DND-41 (cell line): ENCODE data around the gene FBRSL1.

Source experiments
- CTCF ChIP-seq: IDR thresholded peaks from 2 replicates; pipeline ENCODE4 v1.5.1; 2012; ENCODE audit warnings: borderline replicate concordance, low read length, moderate library complexity, mild to moderate bottlenecking; ENCODE audit not compliant: poor library complexity, severe bottlenecking; ENCODE audit errors: extremely low read depth
- EZH2 ChIP-seq: IDR thresholded peaks from 3 replicates; pipeline ENCODE4 v1.6.1; 2012; ENCODE audit warnings: borderline replicate concordance, low read depth, mild to moderate bottlenecking, moderate library complexity, low read length, inconsistent platforms; ENCODE audit not compliant: severe bottlenecking

GRCh38 chr12:132495165-132495544 is 5.2 kb downstream of the FBRSL1 start:
- TF ChIP-seq CTCF (no peak), EZH2 (no peak)
